Prostate gland (tissue), 2 donors: ENCODE data around the gene RAB30. TPM values are rescaled to one million over a fixed set of nuclear protein-coding genes. Genes with fewer than 3 reads are reported as not detected.

Experiments used
- DNase-seq: peaks from one replicate; pipeline ENCODE4 v3.0.0-alpha.2; 2019; ENCODE audit warnings: low spot score
- H3K27ac ChIP-seq, 2 donors: fragments of 200-600 bp; sonication (generic); 2 replicates each; pipeline ENCODE4 v1.5.1; 2017 to 2019
- H3K27me3 ChIP-seq: fragments of 200-600 bp; sonication (generic); replicated peaks from 2 replicates; pipeline ENCODE4 v1.5.1; 2019; ENCODE audit not compliant: insufficient read depth
- H3K36me3 ChIP-seq, 2 donors: fragments of 200-600 bp; sonication (generic); 1 replicate in 1 of 2; 2 replicates in 1 of 2; pipeline versions ENCODE4 v1.5.1 to v1.8.1; 2017 to 2019
- H3K4me1 ChIP-seq: fragments of 200-600 bp; sonication (generic); replicated peaks from 2 replicates; pipeline ENCODE4 v1.5.1; 2019
- H3K4me3 ChIP-seq, 2 donors: fragments of 200-600 bp; sonication (generic); 2 replicates each; pipeline ENCODE4 v1.5.1; 2017 to 2019
- H3K9me3 ChIP-seq: fragments of 200-600 bp; sonication (generic); 2 replicates; pipeline ENCODE4 v1.5.1; 2017
- CTCF ChIP-seq, 4 experiments: fragments of 200-600 bp in 2 of 4; fragments of 450-650 bp in 2 of 4; sonication (generic) in 2 of 4; IDR thresholded peaks; 1 replicate in 3 of 4; 2 replicates in 1 of 4; pipeline ENCODE4 v1.5.1; 2016 to 2019; ENCODE audit warnings: antibody characterized with exemption in 4 of 4, mild to moderate bottlenecking in 2 of 4, moderate library complexity in 2 of 4
- POLR2A ChIP-seq: fragments of 450-650 bp; IDR thresholded peaks from one replicate; pipeline ENCODE4 v1.6.1; 2016; ENCODE audit warnings: antibody characterized with exemption, mild to moderate bottlenecking
- POLR2AphosphoS5 ChIP-seq: sonication (generic); formaldehyde crosslinking; IDR thresholded peaks from one replicate; pipeline ENCODE4 v1.6.1; 2017; ENCODE audit warnings: antibody characterized with exemption
- WGBS: methylation state at CpG from one replicate; pipeline ENCODE4 v1.1.5; 2018; 5-methylcytosine and 5-hydroxymethylcytosine counted together
- intact Hi-C: fragments of 100-400 bp; cut with DNase I; formaldehyde crosslinking; loops from one replicate; pipeline ENCODE4 v1.14.2; 2022
- total RNA-seq, 2 donors: library from RNA; depleted of rRNA; stranded (reverse); fragments of >200 nt; gene quantifications; one replicate each; pipeline ENCODE4 v1.1.0, GENCODE V29; 2016

The RAB30 gene
- total RNA-seq, 2 donors from 2014 or later = 13.3 to 15.9 TPM

- H3K36me3 ChIP-seq = no peaks in the 10 kb centered on the region
- DNase-seq = peak; percentile 59
- H3K27ac ChIP-seq = no peak overlapping the region
- no peaks in the 10 kb centered on the region for H3K9me3 ChIP-seq
- H3K4me3 ChIP-seq = no peak overlapping the region
- WGBS = 24% methylated on average over 1 of the region's 1 CpG
- TF ChIP-seq POLR2AphosphoS5 = peak; percentile 67
- no peak for TF ChIP-seq POLR2A
- TF ChIP-seq CTCF (IDR thresholded peaks at IDR 0.05) = no peak
- intact Hi-C loops = no loop called here
- peaks cover 9% of the 10 kb centered on the region for H3K4me1 ChIP-seq
- H3K27me3 ChIP-seq = no peaks in the 10 kb centered on the region
Observed at GRCh38 chr11:83006877-83007330, 64.8 kb downstream of the RAB30 start.

- no peak for TF ChIP-seq POLR2A
- intact Hi-C loops = no loop called here
- H3K27me3 ChIP-seq = no peaks in the 10 kb centered on the region
- 98% methylated on average over 2 of the region's 2 CpGs for WGBS
- H3K27ac ChIP-seq = no peak overlapping the region
- DNase-seq = no peak
- no peaks in the 10 kb centered on the region for H3K9me3 ChIP-seq
- no peak overlapping the region for H3K4me3 ChIP-seq
- no peaks in the 10 kb centered on the region for H3K36me3 ChIP-seq
- H3K4me1 ChIP-seq = peaks cover 9% of the 10 kb centered on the region
Observed at GRCh38 chr11:83004746-83005556, 66.7 kb downstream of the RAB30 start.

GRCh38 chr11:83002522-83002921, 69.2 kb downstream of the RAB30 start:
- WGBS = 93% methylated on average over 3 of the region's 3 CpGs
- Histone ChIP-seq H3K4me3 (no peak overlapping the region), H3K4me1 (peaks cover 2% of the 10 kb centered on the region), H3K9me3 (no peaks in the 10 kb centered on the region), H3K27ac (no peak overlapping the region), H3K27me3 (no peaks in the 10 kb centered on the region), H3K36me3 (no peaks in the 10 kb centered on the region)
- no peak for DNase-seq
- TF ChIP-seq POLR2AphosphoS5 (no peak), CTCF (IDR thresholded peaks at IDR 0.05) (no peak), POLR2A (no peak)
- intact Hi-C loops = no loop called here

GRCh38 chr11:83002053-83002452, 69.6 kb downstream of the RAB30 start:
- DNase-seq = no peak
- intact Hi-C loops = no loop called here
- TF ChIP-seq POLR2AphosphoS5 = no peak
- no peak for TF ChIP-seq CTCF (IDR thresholded peaks at IDR 0.05)
- no peak for TF ChIP-seq POLR2A
- no peaks in the 10 kb centered on the region for H3K4me1 ChIP-seq
- no peaks in the 10 kb centered on the region for H3K36me3 ChIP-seq
- no peak overlapping the region for H3K27ac ChIP-seq
- H3K4me3 ChIP-seq = no peak overlapping the region
- WGBS = 83% methylated on average over 3 of the region's 3 CpGs
- no peaks in the 10 kb centered on the region for H3K27me3 ChIP-seq
- no peaks in the 10 kb centered on the region for H3K9me3 ChIP-seq

- Histone ChIP-seq H3K36me3 (no peaks in the 10 kb centered on the region), H3K27me3 (no peaks in the 10 kb centered on the region), H3K4me3 (no peak overlapping the region), H3K4me1 (no peaks in the 10 kb centered on the region), H3K27ac (no peak overlapping the region), H3K9me3 (no peaks in the 10 kb centered on the region)
- DNase-seq = no peak
- TF ChIP-seq CTCF (IDR thresholded peaks at IDR 0.05) (no peak), POLR2A (no peak), POLR2AphosphoS5 (no peak)
- intact Hi-C loops = no loop called here
- 90% methylated on average over 6 of the region's 6 CpGs for WGBS
Observed at GRCh38 chr11:83000381-83000780, 71.3 kb downstream of the RAB30 start.
